GM12891 (cell line): Measurements from ENCODE around the gene NRXN2.

Experiments used
- DNase-seq: peaks from one replicate; pipeline ENCODE4 v3.0.0; 2011; ENCODE audit warnings: low spot score; ENCODE audit not compliant: insufficient read length
- FAIRE-seq: peaks from 2 replicates; lab custom pipeline; 2011; peaks lifted over from hg19 to GRCh38; lab: Jason Lieb, UNC
- PAX5 ChIP-seq: IDR thresholded peaks from 2 replicates; pipeline ENCODE4 v1.6.1; 2011; ENCODE audit warnings: low read length, moderate library complexity, mild to moderate bottlenecking; ENCODE audit not compliant: insufficient read depth, severe bottlenecking
- POLR2A ChIP-seq: IDR thresholded peaks from 2 replicates; pipeline ENCODE4 v1.6.1; 2011; ENCODE audit warnings: low read depth, low read length, control low read depth
- POLR2AphosphoS5 ChIP-seq: IDR thresholded peaks from 2 replicates; pipeline ENCODE4 v1.6.1; 2011; ENCODE audit warnings: low read depth, low read length, control low read depth
- POU2F2 ChIP-seq: IDR thresholded peaks from 2 replicates; pipeline ENCODE4 v1.6.1; 2011; ENCODE audit warnings: low read depth, mild to moderate bottlenecking, control low read depth, low read length, moderate library complexity
- SPI1 ChIP-seq: IDR thresholded peaks from 2 replicates; pipeline ENCODE4 v1.6.1; 2011; ENCODE audit warnings: low read depth, low read length, control low read depth
- TAF1 ChIP-seq: IDR thresholded peaks from 2 replicates; pipeline ENCODE4 v1.6.1; 2011; ENCODE audit warnings: low read depth, low read length, control low read depth

NRXN2 gene

DNA sequence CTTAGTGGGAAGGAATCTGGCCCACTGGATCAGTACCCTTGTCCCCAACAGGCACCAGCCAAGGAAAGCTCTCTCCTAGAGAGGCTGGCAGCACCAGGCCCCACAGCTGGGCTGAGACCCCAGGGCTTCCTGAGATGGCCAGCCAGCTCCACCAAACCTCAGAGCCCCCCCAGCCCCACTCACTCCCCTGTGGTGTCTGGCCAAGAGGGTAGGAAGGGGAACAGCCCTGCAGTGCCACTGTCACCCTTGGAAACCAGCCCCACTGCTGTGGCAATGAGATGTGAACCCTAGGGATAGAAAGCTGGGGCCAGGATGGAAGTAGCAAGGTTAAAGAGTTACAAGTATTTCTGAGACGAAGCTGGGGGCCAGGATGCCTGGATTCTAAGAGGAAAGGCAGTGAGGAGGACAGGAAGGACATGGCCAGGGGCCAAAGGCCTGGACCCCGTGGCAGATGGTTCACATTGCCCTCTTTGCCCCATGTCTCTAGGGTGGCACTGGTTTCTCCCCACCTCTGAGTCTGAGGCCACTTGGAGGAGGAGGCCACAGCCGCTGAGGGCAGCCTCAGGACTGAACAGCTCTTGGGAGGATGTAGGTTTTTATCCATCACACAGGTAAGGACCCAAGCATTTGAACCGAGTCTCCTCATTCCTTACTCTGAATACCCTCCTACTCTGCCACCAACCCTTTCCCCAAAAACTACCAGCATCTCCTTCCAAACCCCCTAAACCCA, 28.8 kb downstream of the NRXN2 start:
- DNase-seq (no peak), FAIRE-seq (no peak)
- TF ChIP-seq SPI1: no peak
- TF ChIP-seq POLR2AphosphoS5: no peak
- no peak for TF ChIP-seq TAF1
- no peak for TF ChIP-seq PAX5
- no peak for TF ChIP-seq POLR2A
- no peak for TF ChIP-seq POU2F2

DNA sequence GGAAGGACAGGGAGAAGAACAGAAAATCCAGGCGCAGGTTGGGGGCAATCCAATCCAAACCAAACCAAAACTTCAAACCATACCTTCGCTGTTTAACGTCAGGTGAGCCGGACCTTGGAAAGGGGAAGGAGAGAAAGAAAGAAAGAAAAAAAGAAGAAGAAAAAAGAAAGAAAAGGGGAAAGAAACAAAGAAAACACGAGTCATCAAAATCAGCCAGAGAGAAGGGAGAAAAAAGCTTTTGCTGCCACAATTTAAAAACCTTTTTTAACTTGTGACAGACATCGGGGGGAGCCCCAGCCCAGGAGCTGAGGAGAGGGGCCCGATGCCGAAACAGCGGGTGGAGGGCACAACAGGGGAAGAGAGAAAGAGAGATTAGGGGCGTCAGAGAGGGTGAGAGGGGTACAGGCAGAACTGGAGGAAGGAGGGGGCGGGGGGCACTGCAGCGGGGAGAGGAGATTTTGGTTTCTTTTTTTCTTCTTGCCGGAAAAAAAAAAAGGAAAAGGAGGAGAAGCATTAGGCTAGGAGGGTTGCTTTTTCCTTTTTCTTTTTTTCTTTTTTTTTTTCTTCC, 30.1 kb downstream of the NRXN2 start:
- no peak for DNase-seq
- no peak for TF ChIP-seq PAX5
- TF ChIP-seq SPI1: no peak
- TF ChIP-seq POLR2AphosphoS5: no peak
- TF ChIP-seq TAF1: no peak
- no peak for TF ChIP-seq POU2F2
- no peak for TF ChIP-seq POLR2A
- FAIRE-seq: no peak

DNA sequence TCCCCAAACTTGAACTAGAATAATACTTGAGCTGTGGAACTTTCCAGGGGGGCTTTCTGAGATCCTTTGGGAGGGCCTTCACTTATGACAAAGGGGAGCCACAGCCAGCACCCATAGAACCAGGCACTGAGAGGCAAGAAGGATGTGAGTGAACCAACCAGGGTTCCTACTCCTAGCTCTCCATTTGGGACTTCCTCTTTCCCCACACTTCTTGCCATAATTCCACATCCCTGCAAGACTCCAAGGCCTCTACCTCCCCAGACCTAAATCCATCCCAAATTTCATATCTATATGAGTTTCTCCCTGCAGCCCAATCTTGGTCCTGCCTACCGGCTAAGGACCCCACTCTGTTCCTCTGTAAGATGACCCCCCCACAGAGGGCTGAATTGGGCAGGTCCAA, 31.5 kb downstream of the NRXN2 start:
- DNase-seq (no peak), FAIRE-seq (no peak)
- TF ChIP-seq POLR2AphosphoS5 (no peak), SPI1 (peak; percentile 30; the same call in 1 of the 2 replicates)

DNA sequence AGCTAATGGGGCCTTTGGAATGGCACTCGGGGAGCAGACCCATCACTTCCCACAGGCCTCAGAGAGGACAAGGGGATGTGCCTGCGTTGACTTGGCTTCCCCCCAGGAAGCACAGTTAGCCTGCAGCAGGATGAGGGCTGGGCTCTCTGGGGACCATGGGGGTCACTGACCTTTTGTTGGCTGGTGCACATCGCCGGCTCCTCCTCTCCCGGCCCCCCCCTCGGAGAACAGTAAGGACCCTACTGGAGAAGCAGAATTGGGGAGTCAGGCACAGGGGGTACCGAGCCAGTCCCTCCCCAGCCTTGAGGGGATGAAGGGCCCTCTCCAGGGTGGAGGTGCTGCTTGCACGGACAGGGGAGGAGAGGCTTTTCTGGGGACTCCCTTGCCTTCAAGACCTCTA, 32.8 kb downstream of the NRXN2 start:
- TF ChIP-seq SPI1 (no peak), POU2F2 (no peak), TAF1 (no peak), PAX5 (no peak), POLR2A (no peak), POLR2AphosphoS5 (no peak)

DNA sequence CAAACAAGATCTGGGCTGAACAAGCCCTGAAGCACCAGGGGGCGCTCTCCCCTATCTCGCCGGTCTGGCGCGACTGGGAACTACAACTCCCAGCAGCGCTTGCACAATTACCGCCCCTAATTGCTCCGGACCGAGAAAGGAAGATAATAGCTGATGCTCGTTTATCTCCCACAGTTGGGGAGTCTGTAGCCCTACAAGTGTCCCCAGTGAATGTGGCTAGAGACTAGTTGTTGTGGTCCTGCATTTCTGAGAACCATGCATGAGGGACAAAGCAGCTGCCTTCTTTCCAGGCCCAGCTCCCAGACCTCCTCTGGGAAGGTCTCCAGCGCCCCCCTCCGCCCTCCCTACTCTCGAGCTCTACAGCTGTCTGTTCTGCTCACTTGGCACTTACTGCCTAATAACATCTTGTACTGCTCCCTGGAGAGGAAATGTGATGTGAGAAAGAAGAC, 34.4 kb downstream of the NRXN2 start:
- DNase-seq (peak; percentile 86), FAIRE-seq (peak; percentile 90)
- TF ChIP-seq POU2F2 (peak; percentile 57; the same call in 1 of the 2 replicates), TAF1 (no peak)

More for the DNA sequence above, 32.8 kb downstream of the NRXN2 start:
- no peak for DNase-seq
- FAIRE-seq: no peak

DNA sequence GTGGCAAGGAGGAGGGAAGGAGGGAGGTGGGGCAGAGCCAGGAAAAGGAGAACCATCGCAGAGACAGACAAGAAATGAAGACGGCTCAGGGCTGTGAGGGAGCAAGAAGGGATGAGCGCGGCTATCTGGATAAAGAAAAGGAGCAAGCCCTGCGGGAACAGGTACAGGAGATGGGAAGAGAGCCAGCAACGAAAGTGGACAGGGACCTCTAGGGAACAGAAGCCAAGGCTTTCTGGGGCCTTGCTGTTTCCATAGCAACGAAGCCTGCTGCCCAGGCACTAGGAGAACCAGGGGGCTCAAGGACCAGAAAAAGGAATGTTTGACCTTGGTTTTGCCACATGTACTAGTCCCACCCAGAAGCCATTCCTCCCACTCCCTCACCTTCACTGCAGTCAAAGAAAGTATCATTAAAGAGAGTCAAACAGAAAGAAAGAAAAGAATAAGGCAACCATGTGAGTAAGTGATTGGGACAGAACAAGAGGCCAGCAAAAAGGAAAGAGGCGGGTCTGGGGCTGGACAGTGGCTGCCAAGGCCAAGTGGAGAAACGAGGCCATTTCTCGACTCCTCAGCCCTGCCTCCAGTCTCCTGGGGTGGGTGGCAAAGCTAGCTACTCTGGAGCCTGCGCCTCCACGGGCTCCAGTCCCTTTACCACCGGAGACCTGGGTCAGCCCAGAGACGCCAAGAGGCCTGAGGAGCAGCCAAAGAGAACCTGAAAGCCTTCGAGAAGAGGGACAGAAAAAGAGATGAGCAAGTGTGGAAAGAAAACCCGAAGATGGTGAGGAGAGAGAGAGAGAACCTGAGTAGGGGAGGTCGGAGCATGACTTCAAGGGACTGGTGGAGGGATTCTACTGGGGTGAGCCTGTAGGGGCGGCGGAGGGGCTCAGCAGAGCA, 35.1 kb downstream of the NRXN2 start:
- FAIRE-seq (no peak), DNase-seq (no peak)
- TF ChIP-seq TAF1: no peak

DNA sequence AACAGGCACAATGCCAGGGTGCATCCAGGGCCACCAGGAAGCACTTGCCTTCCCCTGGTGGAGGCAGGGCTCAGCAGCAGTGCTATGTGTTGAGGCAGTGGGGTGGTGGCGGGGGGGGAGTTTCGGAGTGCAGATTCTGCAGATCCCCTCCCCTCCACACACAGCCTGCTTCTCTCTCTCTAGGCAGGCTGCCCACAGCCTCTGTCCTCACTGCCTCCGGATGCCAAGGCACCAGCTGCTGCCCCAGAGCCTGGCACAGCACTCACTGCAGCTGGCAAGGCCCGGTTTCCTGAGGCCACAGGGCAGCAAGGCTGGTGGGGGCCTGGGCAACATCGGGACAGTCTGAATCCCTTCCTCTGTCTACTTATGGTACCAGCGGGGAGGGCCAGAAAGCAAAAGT, 35.8 kb downstream of the NRXN2 start:
- FAIRE-seq: no peak
- TF ChIP-seq TAF1: no peak
- no peak for TF ChIP-seq POLR2AphosphoS5
- TF ChIP-seq SPI1: no peak
- no peak for TF ChIP-seq POU2F2
- no peak for TF ChIP-seq POLR2A
- no peak for TF ChIP-seq PAX5
- no peak for DNase-seq

DNA sequence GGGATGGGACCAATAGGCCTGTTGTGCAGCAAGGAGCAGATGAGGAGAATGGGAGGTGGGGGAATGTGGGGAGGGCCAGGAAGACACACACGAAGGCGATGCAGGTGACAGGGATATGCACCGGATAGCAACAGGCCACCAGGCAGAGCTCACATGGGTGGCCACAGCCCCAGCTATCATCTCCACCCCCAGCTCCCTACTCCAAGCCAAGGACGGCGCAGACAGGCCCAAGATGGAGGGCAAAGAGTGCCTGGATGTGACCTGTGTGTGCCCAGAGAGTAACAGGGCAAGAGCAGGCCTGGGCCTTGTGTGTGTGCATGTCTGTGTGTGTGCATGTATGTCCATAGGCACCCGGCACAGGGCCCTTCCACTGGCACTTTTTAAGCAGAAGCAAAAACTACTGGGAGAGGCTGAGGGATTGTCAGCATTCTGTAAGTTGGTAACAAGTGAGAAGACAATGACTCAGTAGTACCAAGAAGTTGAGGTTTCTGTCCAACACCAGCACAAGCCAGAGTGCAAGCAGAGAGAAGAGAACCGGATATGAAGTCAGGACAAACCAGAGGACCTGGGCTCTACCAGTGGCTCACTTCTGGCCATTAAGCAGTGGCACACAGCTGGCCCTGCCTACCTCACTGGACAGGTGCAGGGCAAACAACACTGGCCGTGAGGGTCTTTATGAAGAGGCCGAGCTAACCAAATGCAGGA, 36.4 kb downstream of the NRXN2 start:
- DNase-seq: no peak
- no peak for TF ChIP-seq PAX5
- no peak for TF ChIP-seq TAF1
- TF ChIP-seq POLR2AphosphoS5: no peak
- TF ChIP-seq SPI1: no peak
- TF ChIP-seq POLR2A: no peak
- TF ChIP-seq POU2F2: no peak
- FAIRE-seq: no peak

DNA sequence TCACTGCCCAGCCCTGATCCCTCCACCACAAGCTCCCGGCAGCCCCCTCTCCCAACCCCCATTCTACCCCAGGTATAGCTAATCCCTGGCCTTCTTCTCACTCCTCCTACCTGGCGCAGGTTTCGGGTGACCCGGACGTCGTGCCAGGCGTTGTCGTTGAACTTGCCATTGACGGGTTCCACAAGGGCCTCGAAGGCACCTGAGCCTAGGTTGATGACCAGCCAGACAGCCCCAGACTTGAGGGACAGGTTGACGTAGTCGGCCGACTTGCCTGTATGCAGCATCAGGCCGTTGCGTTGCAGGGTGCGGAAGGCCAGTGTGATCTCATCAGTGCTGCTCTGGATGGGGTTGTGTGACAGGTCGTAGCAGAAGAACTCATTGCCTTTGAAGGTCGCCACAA, 37.5 kb downstream of the NRXN2 start:
- TF ChIP-seq SPI1 (no peak), TAF1 (no peak), POLR2AphosphoS5 (no peak), POLR2A (no peak), POU2F2 (no peak), PAX5 (no peak)
- FAIRE-seq: no peak
- DNase-seq: no peak
